ENCODE data around the gene RPL3.
"Not testable (repeated sequence)": the region's sequence is repeated elsewhere in the genome, so short reads cannot be mapped to it uniquely, and the experiment has no call there.

Gene RPL3

DNA sequence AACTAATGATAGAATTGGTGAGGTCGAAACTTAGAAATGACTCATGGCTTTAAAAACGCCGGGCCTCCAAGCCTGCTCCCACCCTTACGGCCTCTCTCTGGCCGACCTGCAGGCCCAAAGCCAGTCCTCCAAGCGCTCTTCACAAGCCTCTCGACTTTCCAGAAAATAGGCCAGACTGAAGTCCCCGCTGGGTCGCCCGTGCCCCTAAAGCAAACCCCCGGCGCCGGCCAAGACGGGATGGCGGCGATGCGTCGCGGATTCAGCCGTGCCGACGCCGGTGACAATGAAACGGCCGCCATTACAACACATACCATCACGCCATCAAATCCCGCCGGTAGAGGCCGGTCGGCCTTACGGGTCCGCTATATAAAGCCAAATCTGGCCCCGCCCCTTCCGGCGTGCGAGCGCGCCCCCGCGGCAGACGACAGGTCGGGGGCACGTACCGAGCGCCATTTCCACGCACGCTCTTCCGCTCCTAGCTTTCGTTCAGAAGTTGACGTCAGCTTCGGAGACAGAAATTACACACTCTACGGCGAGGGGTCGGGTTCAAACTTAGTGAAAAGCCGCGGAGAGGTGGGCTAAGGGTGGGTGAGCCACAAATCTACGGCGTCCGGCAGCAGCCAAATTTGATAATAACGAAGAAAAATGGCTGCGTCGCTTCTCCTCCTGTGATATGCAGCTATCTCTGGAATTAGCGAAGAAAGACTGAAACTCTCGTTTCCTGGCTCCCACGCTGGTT, at the start of gene RPL3:
RPL3 (minus strand) TSS at position 340 of the 739 bp plus-strand sequence; CDS start at position 314, 26 bp downstream.
- peak; percentile 97 for DNase-seq

- DNase-seq, result no peak
Observed at GRCh38 chr22:39369186-39369585, 49.8 kb upstream of the RPL3 start.

DNA sequence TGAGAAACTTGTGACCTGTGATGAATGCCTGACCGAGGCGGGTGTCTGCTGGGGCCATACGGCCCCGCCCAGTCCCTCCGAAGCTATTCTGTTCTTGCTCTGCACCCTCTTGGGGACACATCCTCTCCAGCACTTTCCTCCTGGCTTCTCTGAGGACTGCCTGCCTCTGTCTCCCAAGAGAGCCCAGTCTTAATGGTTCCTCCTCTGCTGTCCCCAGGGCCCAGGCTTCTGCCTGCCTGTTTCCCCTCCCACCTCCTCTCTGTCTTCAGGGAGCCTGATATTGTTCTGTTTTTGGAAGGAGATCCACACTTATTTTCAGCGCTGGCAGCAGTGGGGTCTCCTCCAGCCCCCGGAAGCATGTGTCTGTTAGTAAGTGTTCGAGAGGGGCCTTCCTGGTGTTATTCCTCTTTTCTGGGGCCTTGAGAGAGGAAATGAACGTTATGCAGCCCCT, 49.1 kb upstream of the RPL3 start:
- no peak for DNase-seq

DNA sequence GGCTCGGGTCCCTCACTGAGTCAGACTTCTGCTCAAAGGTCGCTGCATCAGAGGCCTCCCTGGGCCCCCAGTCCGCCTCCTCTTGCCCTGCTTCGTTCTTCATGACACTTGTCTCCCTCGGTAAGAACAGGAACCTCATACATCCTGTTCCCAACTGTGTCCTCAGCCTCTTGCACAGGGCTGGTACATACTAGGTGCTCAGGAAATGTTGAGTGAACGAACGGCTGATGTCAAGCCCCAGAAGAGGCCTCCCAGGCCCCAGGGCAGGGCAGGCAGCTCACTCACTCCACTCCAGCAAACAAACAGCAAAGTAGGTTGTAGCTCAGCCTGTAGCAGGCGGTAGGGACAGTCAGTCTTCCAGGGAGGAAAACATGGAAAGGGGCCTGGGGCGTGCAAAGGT, 47.6 kb upstream of the RPL3 start:
- no peak for DNase-seq

- DNase-seq, result no peak
Observed at GRCh38 chr22:39365492-39365780, 46.0 kb upstream of the RPL3 start.

DNA sequence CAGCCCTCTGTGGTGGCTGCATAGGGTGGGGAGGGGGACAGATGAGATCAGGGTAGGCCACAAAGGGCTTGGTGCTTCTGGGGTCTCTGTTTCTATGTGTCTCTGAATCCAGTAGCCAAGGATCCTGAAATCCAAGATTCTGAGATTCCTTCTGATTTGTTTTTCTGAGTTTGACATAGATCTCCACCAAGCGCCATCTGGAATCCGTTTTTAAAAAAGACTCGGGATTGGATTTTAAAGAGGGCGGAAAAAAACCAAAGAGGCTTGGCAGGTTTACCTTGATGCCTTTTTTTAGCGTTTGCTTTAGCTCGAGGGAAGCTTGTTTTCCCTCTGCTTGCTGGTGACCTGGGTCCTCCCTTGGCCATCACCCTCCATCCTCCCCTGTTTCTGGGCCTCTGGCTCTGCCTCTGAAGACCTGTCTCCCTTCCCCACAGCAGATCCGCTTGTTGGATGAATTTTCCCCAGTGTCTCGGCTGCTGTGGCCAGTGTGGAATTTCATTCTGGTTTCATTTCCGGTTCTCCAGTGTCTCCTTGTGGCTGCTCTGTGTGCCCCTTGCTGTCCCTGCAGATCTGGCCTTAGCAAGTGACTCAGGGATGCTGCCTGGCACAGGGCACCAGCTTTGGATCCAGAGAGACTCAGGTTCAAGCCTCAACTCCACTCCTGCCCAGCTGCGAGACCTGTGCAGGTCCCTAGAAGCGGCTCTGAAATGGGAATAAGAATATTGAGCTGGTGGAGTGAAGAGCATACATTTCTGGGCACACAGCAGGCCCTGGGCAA, 45.5 kb upstream of the RPL3 start:
- DNase-seq, result no peak

GRCh38 chr22:39363751-39364515, 44.5 kb upstream of the RPL3 start:
- no peak for DNase-seq

- DNase-seq, result no peak
Observed at GRCh38 chr22:39362932-39363331, 43.5 kb upstream of the RPL3 start.

- DNase-seq, result no peak
Observed at GRCh38 chr22:39362271-39362670, 42.8 kb upstream of the RPL3 start.

DNA sequence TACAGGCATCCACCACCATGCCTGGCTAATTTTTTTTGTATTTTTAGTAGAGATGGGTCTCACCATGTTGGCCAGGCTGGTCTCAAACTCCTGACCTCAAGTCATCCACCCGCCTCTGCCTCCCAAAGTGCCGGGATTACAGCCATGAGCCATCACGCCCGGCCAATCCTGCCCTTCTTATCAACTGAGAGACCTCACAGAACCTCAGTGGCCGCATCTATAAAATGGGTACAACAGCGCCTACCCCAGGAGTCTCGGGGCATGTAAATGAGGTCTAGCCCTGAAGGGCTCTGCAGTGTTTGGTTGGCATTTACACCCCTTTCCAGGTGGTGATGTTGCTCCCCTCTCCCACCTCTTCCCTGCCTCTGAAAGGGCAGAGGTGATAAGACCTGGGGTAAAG, 42.1 kb upstream of the RPL3 start:
- DNase-seq, result no peak

- DNase-seq, result no peak
Observed at GRCh38 chr22:39360674-39361413, 41.4 kb upstream of the RPL3 start.

GRCh38 chr22:39360242-39360641, 40.8 kb upstream of the RPL3 start:
- DNase-seq, result no peak

DNA sequence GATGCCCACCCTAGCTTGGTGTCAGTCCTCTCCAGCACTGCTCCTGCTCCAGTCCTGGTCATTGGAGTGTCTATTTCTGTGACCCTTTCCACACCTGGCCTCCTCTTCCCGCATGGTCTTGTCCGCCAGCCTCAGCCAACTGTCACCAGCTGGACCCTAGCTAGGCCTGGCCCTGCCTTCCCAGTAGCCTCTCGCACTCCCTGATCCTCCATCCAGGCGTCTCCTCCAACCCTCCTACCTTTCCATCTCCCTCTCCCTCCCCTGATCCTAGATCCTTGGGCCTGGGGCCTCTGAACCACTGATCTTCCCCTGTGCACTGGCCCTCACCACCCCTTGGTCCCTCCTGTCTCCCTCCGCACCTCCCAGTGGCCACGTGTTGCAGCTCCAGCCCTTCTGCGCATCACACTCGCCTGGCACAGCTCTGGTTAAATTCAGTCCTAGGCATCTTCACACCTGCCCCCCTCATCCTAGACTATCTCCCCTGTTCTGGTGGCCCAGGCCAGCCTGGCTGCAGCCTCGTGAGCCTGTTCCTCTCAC, 40.3 kb upstream of the RPL3 start:
- no peak for DNase-seq

- DNase-seq, result not testable (repeated sequence)
Observed at GRCh38 chr22:39358197-39358596, 38.8 kb upstream of the RPL3 start.

DNA sequence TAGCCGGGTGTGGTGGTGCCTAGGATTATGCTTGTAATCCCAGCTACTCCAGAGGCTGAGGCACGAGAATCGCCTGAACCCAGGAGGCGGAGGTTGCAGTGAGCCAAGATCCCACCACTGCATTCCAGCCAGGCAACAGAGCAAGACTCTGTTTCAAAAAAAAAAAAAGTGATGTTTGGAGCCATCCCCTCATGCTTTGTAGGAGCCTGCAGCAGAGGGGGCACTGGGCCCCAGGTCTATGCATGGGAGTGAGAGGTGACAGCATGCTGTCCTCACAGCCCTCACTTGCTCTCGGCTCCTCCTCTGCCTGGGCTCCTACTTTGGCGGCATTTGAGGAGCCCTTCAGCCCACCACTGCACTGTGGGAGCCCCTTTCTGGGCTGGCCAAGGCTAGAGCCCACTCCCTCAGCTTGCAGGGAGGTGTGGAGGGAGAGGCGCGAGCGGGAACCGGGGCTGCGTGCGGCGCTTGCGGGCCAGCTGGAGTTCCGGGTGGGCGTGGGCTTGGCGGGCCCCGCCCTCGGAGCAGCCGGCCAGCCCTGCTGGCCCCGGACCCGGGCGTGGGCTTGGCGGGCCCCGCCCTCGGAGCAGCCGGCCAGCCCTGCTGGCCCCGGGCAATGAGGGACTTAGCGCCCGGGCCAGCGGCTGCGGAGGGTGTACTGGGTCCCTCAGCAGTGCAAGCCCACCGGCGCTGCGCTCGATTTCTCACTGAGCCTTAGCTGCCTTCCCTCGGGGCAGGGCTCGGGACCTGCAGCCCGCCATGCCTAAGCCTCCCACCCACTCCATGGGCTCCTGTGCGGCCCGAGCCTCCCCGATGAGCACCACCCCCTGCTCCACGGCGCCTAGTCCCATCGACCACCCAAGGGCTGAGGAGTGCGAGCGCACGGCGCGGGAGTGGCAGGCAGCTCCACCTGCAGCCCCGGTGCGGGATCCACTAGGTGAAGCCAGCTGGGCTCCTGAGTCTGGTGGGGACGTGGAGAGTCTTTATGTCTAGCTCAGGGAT, 38.0 kb upstream of the RPL3 start:
- not testable (repeated sequence) for DNase-seq

DNA sequence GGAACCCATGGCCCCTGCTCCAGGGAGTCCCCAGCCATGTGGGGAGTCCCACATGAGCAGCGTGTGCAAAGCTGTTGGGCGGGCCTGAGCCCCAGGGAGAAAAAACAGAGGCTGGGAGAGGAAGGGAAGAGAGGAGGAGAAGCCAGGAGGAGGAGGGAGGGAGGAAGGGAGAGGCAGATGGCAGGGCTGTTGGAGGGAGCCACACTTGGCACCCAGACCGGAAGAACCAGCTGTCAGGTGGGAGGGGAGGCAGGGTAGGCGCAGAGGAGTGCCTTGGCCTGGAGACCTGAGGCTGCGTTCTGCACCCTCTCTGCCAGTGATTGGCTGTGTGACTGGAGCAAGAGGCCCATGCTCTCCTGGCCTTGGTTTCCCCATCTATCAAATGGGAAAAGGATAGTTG, 37.0 kb upstream of the RPL3 start:
- no peak for DNase-seq

DNA sequence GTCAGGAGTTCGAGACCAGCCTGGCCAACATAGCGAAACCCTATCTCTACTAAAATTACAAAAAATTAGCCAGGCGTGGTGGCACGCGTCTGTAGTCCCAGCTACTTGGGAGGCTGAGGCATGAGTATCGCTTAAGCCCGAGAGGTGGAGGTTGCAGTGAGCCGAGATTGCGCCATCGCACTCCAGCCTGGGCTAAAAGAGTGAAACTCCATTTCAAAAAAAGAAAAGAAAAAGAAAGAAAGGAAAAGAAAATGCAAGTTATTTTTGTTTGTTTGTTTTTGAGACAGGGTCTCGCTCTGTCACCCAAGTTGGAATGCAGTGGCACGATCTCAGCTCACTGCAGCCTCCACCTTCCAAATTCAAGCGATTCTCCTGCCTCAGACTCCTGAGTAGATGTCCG, 36.4 kb upstream of the RPL3 start:
- DNase-seq, result not testable (repeated sequence)

DNA sequence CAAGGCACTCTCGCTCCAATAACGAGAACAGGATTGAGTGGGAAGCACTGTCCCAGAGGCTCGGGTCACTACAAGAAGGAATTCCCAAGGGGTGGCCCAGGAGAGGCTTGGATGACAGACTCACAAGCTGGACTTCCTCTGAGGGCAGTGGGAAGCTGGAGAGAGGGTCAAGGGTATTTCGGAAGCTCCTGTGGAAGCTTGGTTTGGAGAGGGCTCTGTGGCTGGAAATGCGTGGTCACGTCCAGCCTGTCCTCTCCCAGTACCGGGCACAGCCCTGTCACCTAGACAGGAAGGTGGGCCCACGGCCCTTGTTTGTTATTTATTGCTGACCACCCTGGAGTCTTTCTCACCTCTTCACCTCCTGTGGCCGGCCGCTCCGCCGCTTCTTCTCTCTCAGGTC, 35.7 kb upstream of the RPL3 start:
- DNase-seq, result no peak

GRCh38 chr22:39353346-39353745, 33.9 kb upstream of the RPL3 start:
- no peak for DNase-seq

DNA sequence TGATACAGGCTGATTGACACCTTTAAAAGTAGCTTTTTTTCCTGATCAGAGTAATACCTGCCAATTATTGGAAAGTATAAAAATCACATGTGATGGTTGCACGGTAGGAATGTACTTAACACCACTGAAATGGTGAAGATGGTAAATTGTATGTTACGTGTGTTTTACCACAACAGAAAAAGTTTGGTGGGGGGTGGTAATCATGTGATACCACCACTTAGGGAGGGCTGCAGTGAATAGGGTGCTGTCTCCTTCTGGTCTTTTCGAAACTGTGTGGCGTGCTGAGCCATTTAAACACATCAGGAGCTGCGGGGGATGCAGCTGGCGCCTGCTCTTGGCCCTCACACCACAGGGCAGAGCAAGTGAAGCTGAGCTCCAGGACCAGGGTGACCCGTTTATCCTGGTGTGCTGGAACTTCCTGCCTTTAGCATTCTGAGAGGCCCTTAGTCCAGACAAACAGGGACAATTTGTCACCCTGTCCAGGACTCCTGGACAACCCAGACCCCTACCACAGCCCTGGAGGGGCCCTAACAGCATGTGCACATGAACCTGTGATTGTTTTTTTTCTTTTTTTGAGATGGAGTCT, 33.0 kb upstream of the RPL3 start:
- no peak for DNase-seq

DNA sequence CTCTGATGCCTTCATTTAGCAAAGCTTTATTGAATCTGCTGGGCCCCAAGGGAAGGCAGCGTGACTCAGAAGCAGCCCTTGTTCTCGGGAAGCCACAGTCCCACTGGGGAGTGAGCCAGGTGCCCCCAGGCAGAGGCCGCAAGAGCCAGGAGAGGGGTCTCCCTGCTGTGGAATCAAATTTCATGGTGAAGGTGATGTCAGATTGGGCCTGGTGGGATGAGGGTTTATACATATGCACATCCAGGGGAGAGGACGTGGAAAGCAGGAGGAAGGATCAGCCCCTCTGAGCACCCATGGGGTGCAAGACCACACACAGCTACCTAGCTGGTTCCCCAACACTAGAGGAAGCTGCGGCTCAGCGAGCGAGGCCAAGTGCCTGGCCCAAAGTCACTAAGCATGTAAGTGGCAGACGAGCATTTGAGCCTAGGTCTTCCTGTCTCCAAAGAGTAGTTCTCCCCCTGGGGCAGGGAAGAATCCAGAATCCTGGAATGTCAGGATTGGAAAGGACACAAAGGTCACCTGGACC, 32.3 kb upstream of the RPL3 start:
- no peak for DNase-seq
